Pancreas (tissue), 10 donors: ENCODE data around the gene SFMBT2. TPM values are rescaled to one million over a fixed set of nuclear protein-coding genes. Genes with fewer than 3 reads are reported as not detected.

Experiments used
- ATAC-seq, 4 donors: fragments of 200-7000 bp; cut with Tn5 transposase; one replicate each; pipeline versions ENCODE4 v1.8.0 to v1.9.1; 2020; ENCODE audit warnings: mild to moderate bottlenecking in 4 of 4, moderate library complexity in 4 of 4
- DNase-seq, 6 donors: peaks; one replicate each; pipeline ENCODE4 v3.0.0-alpha.2; 2020
- FAIRE-seq: peaks from 2 replicates; lab custom pipeline; 2012; peaks lifted over from hg19 to GRCh38; lab: Jason Lieb, UNC
- H3K27ac ChIP-seq, 4 donors: fragments of 200-600 bp; sonication (generic); 1 replicate in 3 of 4; 2 replicates in 1 of 4; pipeline versions ENCODE4 v1.5.0 to v1.8.0; 2020
- H3K27me3 ChIP-seq, 4 donors: fragments of 200-600 bp; one replicate each; pipeline ENCODE4 v1.8.0; 2021
- H3K36me3 ChIP-seq, 3 donors: fragments of 200-600 bp; sonication (generic) in 1 of 3; one replicate each; pipeline versions ENCODE4 v1.5.0 to v1.8.0; 2020 to 2021
- H3K4me1 ChIP-seq, 3 donors: fragments of 200-600 bp; one replicate each; pipeline ENCODE4 v1.8.0; 2021
- H3K4me3 ChIP-seq, 4 donors: fragments of 200-600 bp; sonication (generic) in 2 of 4; one replicate each; pipeline versions ENCODE4 v1.5.0 to v1.8.0; 2020 to 2021
- H3K9me3 ChIP-seq, 4 donors: fragments of 200-600 bp; one replicate each; pipeline ENCODE4 v1.8.0; 2021
- CTCF ChIP-seq, 4 donors: fragments of 200-600 bp; sonication (generic) in 3 of 4; IDR thresholded peaks; one replicate each; pipeline versions ENCODE4 v1.5.0 to v1.8.0; 2021; ENCODE audit warnings: antibody characterized with exemption in 4 of 4
- WGBS, 2 donors: extraction: QIAGEN DNeasy Blood & Tissue Kit; methylation state at CpG; one replicate each; pipeline ENCODE4 v1.1.7; 2013; 5-methylcytosine and 5-hydroxymethylcytosine counted together
- intact Hi-C, 3 donors: fragments of 100-400 bp; cut with DNase I; formaldehyde crosslinking; loops; one replicate each; pipeline versions ENCODE4 v1.11.1 to v1.14.2; 2022
- polyA plus RNA-seq, 2 donors: library from polyadenylated mRNA; stranded (reverse); fragments of 200-250 nt; gene quantifications; one replicate each; pipeline ENCODE4 v1.2.3, GENCODE V29; 2013
- total RNA-seq, 6 donors: library from RNA; stranded (reverse); fragmentation: NEBNext Ultra II Directional in 4 of 6; extraction: Animal tissue kit (Norgen Biotek cat#: 25700) in 4 of 6; gene quantifications; one replicate each; pipeline versions ENCODE4 v1.2.1 to v1.2.4, GENCODE V29; 2021 to 2023
- donor health status: healthy with polysubstance abuse.
- donor health status: DM: no; HTN: no; CAD: no; lungs with moderate emphysema.
- donor health status: DM: no; HTN: no; CAD: no.
- donor health status: control.
- donor health status: control.
- donor health status: Bipolar disorder and iron deficiency.
- donor health status: DM: yes; HTN: yes; CAD: no.
- donor health status: DM: no; HTN: no; CAD: no.
- donor health status: DM: no; HTN: no; CAD: no.
- donor health status: DM: yes; HTN: yes; CAD: no.

The SFMBT2 gene
- total and polyA plus RNA-seq, 8 donors = 0.65 to 9.4 (median 1.9) TPM

- ATAC-seq (no peak), DNase-seq (no peak), FAIRE-seq (no peak)
- Histone ChIP-seq H3K4me3 (no peak overlapping the region), H3K36me3 (no peaks in the 10 kb centered on the region), H3K27me3 (no peaks in the 10 kb centered on the region), H3K9me3 (no peaks in the 10 kb centered on the region), H3K27ac (no peak overlapping the region), H3K4me1 (no peaks in the 10 kb centered on the region)
- WGBS, 2 donors = 14 to 16% methylated on average over 4 of the region's 4 CpGs
- intact Hi-C loops = no loop called here
- no peak for TF ChIP-seq CTCF (IDR thresholded peaks at IDR 0.05)
Observed at GRCh38 chr10:7151538-7151937, 259.3 kb downstream of the SFMBT2 start.

GRCh38 chr10:7150349-7150748, 260.5 kb downstream of the SFMBT2 start:
- 60 to 81% methylated on average over 4 of the region's 4 CpGs for WGBS, 2 donors
- H3K9me3 ChIP-seq = no peaks in the 10 kb centered on the region
- H3K27me3 ChIP-seq = no peaks in the 10 kb centered on the region
- DNase-seq = no peak
- no peak overlapping the region for H3K27ac ChIP-seq
- H3K4me3 ChIP-seq = no peak overlapping the region
- TF ChIP-seq CTCF (IDR thresholded peaks at IDR 0.05) = no peak
- no peaks in the 10 kb centered on the region for H3K36me3 ChIP-seq
- ATAC-seq = no peak
- intact Hi-C loops = no loop called here
- no peaks in the 10 kb centered on the region for H3K4me1 ChIP-seq
- FAIRE-seq = no peak

- ATAC-seq = no peak
- no peak for TF ChIP-seq CTCF (IDR thresholded peaks at IDR 0.05)
- DNase-seq = no peak
- 47 to 49% methylated on average over 3 of the region's 3 CpGs for WGBS, 2 donors
- intact Hi-C loops = no loop called here
- no peak for FAIRE-seq
- no peaks in the 10 kb centered on the region for H3K4me1 ChIP-seq
- no peak overlapping the region for H3K27ac ChIP-seq
- no peaks in the 10 kb centered on the region for H3K36me3 ChIP-seq
- no peaks in the 10 kb centered on the region for H3K27me3 ChIP-seq
- no peak overlapping the region for H3K4me3 ChIP-seq
- H3K9me3 ChIP-seq = no peaks in the 10 kb centered on the region
Observed at GRCh38 chr10:7146189-7146588, 264.6 kb downstream of the SFMBT2 start.

GRCh38 chr10:7136016-7136415, 274.8 kb downstream of the SFMBT2 start:
- intact Hi-C loops = no loop called here
- 69 to 87% methylated on average over 5 of the region's 5 CpGs for WGBS, 2 donors
- no peak overlapping the region for H3K27ac ChIP-seq
- H3K4me1 ChIP-seq = no peaks in the 10 kb centered on the region
- H3K27me3 ChIP-seq = no peaks in the 10 kb centered on the region
- DNase-seq = no peak
- H3K36me3 ChIP-seq = no peaks in the 10 kb centered on the region
- no peaks in the 10 kb centered on the region for H3K9me3 ChIP-seq
- H3K4me3 ChIP-seq = no peak overlapping the region
- no peak for ATAC-seq
- no peak for TF ChIP-seq CTCF (IDR thresholded peaks at IDR 0.05)
- no peak for FAIRE-seq

- DNase-seq (no peak), ATAC-seq (no peak), FAIRE-seq (no peak)
- TF ChIP-seq CTCF (IDR thresholded peaks at IDR 0.05) = no peak
- Histone ChIP-seq H3K27ac (no peak overlapping the region), H3K27me3 (no peaks in the 10 kb centered on the region), H3K36me3 (no peaks in the 10 kb centered on the region), H3K9me3 (no peaks in the 10 kb centered on the region), H3K4me1 (no peaks in the 10 kb centered on the region), H3K4me3 (no peak overlapping the region)
- intact Hi-C loops = no loop called here
Observed at GRCh38 chr10:7135188-7135587, 275.6 kb downstream of the SFMBT2 start.
